ENCODE measurements around the gene DTD1. TPM values are rescaled to one million over a fixed set of nuclear protein-coding genes. Genes with fewer than 3 reads are reported as not detected.

Gene DTD1
- total RNA-seq, 1 donor from 2014 or later, result 23.7 TPM

GRCh38 chr20:18625907-18626655 is 38.2 kb downstream of the DTD1 start:
- H3K27ac Mint-ChIP-seq, result no peak overlapping the region
- peaks cover 4% of the 10 kb centered on the region for H3K36me3 Mint-ChIP-seq

GRCh38 chr20:18628330-18628920 is 40.6 kb downstream of the DTD1 start:
- Mint-ChIP-seq H3K36me3 (peaks cover 4% of the 10 kb centered on the region), H3K4me3 (no peak overlapping the region), H3K4me1 (peaks cover 4% of the 10 kb centered on the region), H3K27me3 (ENCODE audit: low read depth) (no peaks in the 10 kb centered on the region), H3K9me3 (no peaks in the 10 kb centered on the region), H3K27ac (no peak overlapping the region)
- TF ChIP-seq CTCF (IDR thresholded peaks at IDR 0.05; ENCODE audit: unreplicated experiment), result no peak
- peak in 1 of 2 experiments; percentile 46 for DNase-seq (ENCODE audit: low spot score in 2 of 2, unreplicated experiment in 2 of 2)

More at GRCh38 chr20:18625907-18626655, 38.2 kb downstream of the DTD1 start:
- no peak for TF ChIP-seq CTCF (IDR thresholded peaks at IDR 0.05; ENCODE audit: unreplicated experiment)
- H3K27me3 Mint-ChIP-seq (ENCODE audit: low read depth), result no peaks in the 10 kb centered on the region
- no peak for DNase-seq (ENCODE audit: low spot score in 2 of 2, unreplicated experiment in 2 of 2)
- H3K9me3 Mint-ChIP-seq, result no peaks in the 10 kb centered on the region
- H3K4me1 Mint-ChIP-seq, result no peaks in the 10 kb centered on the region
- H3K4me3 Mint-ChIP-seq, result no peak overlapping the region

- peak overlapping the region; percentile 27 for H3K27ac Mint-ChIP-seq
- no peaks in the 10 kb centered on the region for H3K27me3 Mint-ChIP-seq (ENCODE audit: low read depth)
- H3K9me3 Mint-ChIP-seq, result no peaks in the 10 kb centered on the region
- H3K4me3 Mint-ChIP-seq, result no peak overlapping the region
- peaks cover 40% of the 10 kb centered on the region for H3K4me1 Mint-ChIP-seq
- TF ChIP-seq CTCF (IDR thresholded peaks at IDR 0.05; ENCODE audit: unreplicated experiment), result peak; percentile 80
- H3K36me3 Mint-ChIP-seq, result peaks cover 4% of the 10 kb centered on the region
- peak; percentile 54 to 82 for DNase-seq (ENCODE audit: low spot score in 2 of 2, unreplicated experiment in 2 of 2)
These were observed 44.4 kb downstream of the DTD1 start for GRCh38 chr20:18632196-18632789.

GRCh38 chr20:18633411-18633810 is 45.6 kb downstream of the DTD1 start:
- Mint-ChIP-seq H3K4me3 (no peak overlapping the region), H3K36me3 (peaks cover 4% of the 10 kb centered on the region)
- TF ChIP-seq CTCF (IDR thresholded peaks at IDR 0.05; ENCODE audit: unreplicated experiment), result no peak

GRCh38 chr20:18634501-18634900 is 46.6 kb downstream of the DTD1 start:
- no peak for TF ChIP-seq CTCF (IDR thresholded peaks at IDR 0.05; ENCODE audit: unreplicated experiment)
- Mint-ChIP-seq H3K27me3 (ENCODE audit: low read depth) (no peaks in the 10 kb centered on the region), H3K36me3 (peaks cover 4% of the 10 kb centered on the region), H3K9me3 (no peaks in the 10 kb centered on the region), H3K27ac (peak overlapping the region; percentile 58), H3K4me3 (no peak overlapping the region), H3K4me1 (peaks cover 43% of the 10 kb centered on the region)
- DNase-seq (ENCODE audit: low spot score in 2 of 2, unreplicated experiment in 2 of 2), result no peak

More at GRCh38 chr20:18633411-18633810, 45.6 kb downstream of the DTD1 start:
- Mint-ChIP-seq H3K27me3 (ENCODE audit: low read depth) (no peaks in the 10 kb centered on the region), H3K4me1 (peaks cover 43% of the 10 kb centered on the region), H3K27ac (no peak overlapping the region), H3K9me3 (no peaks in the 10 kb centered on the region)
- no peak for DNase-seq (ENCODE audit: low spot score in 2 of 2, unreplicated experiment in 2 of 2)

Measured in mesothelial cell of epicardium (in vitro differentiated cells).